Middle frontal gyrus (tissue), 1 donor: Measurements from ENCODE around the gene ANKRD31.
"Not testable (repeated sequence)": the region's sequence is repeated elsewhere in the genome, so short reads cannot be mapped to it uniquely, and the experiment has no call there.

Experiments used
- DNase-seq: peaks from one replicate; pipeline ENCODE4 v3.0.0-alpha.2; 2015; ENCODE audit warnings: low spot score; ENCODE audit errors: extremely low spot score

ANKRD31 gene

GRCh38 chr5:75236322-75237316 lies at the start of gene ANKRD31:
Gene ANKRD31, minus strand, starts transcription at chr5:75236878. Its CDS starts 192 bp downstream, at chr5:75236686.
- peak; percentile 76 for DNase-seq

GRCh38 chr5:75286211-75286773 lies 49.6 kb upstream of the ANKRD31 start:
- no peak for DNase-seq

- no peak for DNase-seq
Observed at GRCh38 chr5:75282581-75282980, 45.9 kb upstream of the ANKRD31 start.

- DNase-seq, result no peak
Observed at GRCh38 chr5:75281716-75282465, 45.2 kb upstream of the ANKRD31 start.

GRCh38 chr5:75279321-75279720 lies 42.6 kb upstream of the ANKRD31 start:
- no peak for DNase-seq

- no peak for DNase-seq
Observed at GRCh38 chr5:75277463-75277862, 40.8 kb upstream of the ANKRD31 start.

GRCh38 chr5:75275756-75276155 lies 39.1 kb upstream of the ANKRD31 start:
- no peak for DNase-seq

GRCh38 chr5:75275147-75275546 lies 38.5 kb upstream of the ANKRD31 start:
- no peak for DNase-seq

GRCh38 chr5:75274486-75274885 lies 37.8 kb upstream of the ANKRD31 start:
- DNase-seq, result no peak

GRCh38 chr5:75270605-75271004 lies 33.9 kb upstream of the ANKRD31 start:
- not testable (repeated sequence) for DNase-seq

GRCh38 chr5:75265731-75266130 lies 29.1 kb upstream of the ANKRD31 start:
- no peak for DNase-seq

- no peak for DNase-seq
Observed at GRCh38 chr5:75262271-75262670, 25.6 kb upstream of the ANKRD31 start.

- no peak for DNase-seq
Observed at GRCh38 chr5:75260708-75261107, 24.0 kb upstream of the ANKRD31 start.

- not testable (repeated sequence) for DNase-seq
Observed at GRCh38 chr5:75250452-75250851, 13.8 kb upstream of the ANKRD31 start.

GRCh38 chr5:75245023-75245422 lies 8.3 kb upstream of the ANKRD31 start:
- DNase-seq, result no peak

GRCh38 chr5:75243510-75243909 lies 6.8 kb upstream of the ANKRD31 start:
- DNase-seq, result no peak

GRCh38 chr5:75243100-75243499 lies 6.4 kb upstream of the ANKRD31 start:
- no peak for DNase-seq

GRCh38 chr5:75242067-75242466 lies 5.4 kb upstream of the ANKRD31 start:
- DNase-seq, result no peak

- no peak for DNase-seq
Observed at GRCh38 chr5:75239681-75240080, 3.0 kb upstream of the ANKRD31 start.

- no peak for DNase-seq
Observed at GRCh38 chr5:75235711-75236110, 967 bp downstream of the ANKRD31 start.

- DNase-seq, result no peak
Observed at GRCh38 chr5:75234251-75234650, 2.4 kb downstream of the ANKRD31 start.

GRCh38 chr5:75226916-75227315 lies 9.8 kb downstream of the ANKRD31 start:
- no peak for DNase-seq
